DMS 273 (cell line): Measurements from ENCODE around the gene TAF6L.
"Not testable (repeated sequence)": the region's sequence is repeated elsewhere in the genome, so short reads cannot be mapped to it uniquely, and the experiment has no call there.

Experiments
- DNase-seq: peaks from one replicate; lab custom pipeline; 2025; ENCODE audit not compliant: unreplicated experiment; lab: John Stamatoyannopoulos, UW

TAF6L gene

GRCh38 chr11:62805076-62805892 lies 34.1 kb downstream of the TAF6L start, which contains the start of gene NXF1:
Gene NXF1 (minus strand): TSS chr11:62805440. CDS start chr11:62805356, 84 bp downstream.
- DNase-seq, result peak; percentile 96

- DNase-seq, result peak; percentile 61
Observed at GRCh38 chr11:62805961-62806441, 34.8 kb downstream of the TAF6L start.

GRCh38 chr11:62806611-62807121 lies 35.5 kb downstream of the TAF6L start:
- DNase-seq, result no peak

GRCh38 chr11:62810748-62811147 lies 39.6 kb downstream of the TAF6L start:
- no peak for DNase-seq

- no peak for DNase-seq
Observed at GRCh38 chr11:62811659-62812058, 40.5 kb downstream of the TAF6L start.

- no peak for DNase-seq
Observed at GRCh38 chr11:62816557-62816956, 45.4 kb downstream of the TAF6L start.

- no peak for DNase-seq
Observed at GRCh38 chr11:62817129-62817528, 45.9 kb downstream of the TAF6L start.

GRCh38 chr11:62823677-62824076 lies 52.5 kb downstream of the TAF6L start:
- no peak for DNase-seq

- DNase-seq, result not testable (repeated sequence)
Observed at GRCh38 chr11:62828130-62828529, 56.9 kb downstream of the TAF6L start.

- peak; percentile 84 for DNase-seq
Observed at GRCh38 chr11:62830904-62831519, 59.8 kb downstream of the TAF6L start.

- peak; percentile 98 for DNase-seq
Observed at GRCh38 chr11:62831520-62832335, 60.5 kb downstream of the TAF6L start, which contains the start of gene STX5. Gene STX5 (minus strand): TSS chr11:62832051. CDS start chr11:62831243, 808 bp downstream.

- peak; percentile 63 for DNase-seq
Observed at GRCh38 chr11:62832336-62833234, 61.4 kb downstream of the TAF6L start, which contains the start of gene TEX54. Gene TEX54 (minus strand): TSS chr11:62832841.

GRCh38 chr11:62835336-62835735 lies 64.1 kb downstream of the TAF6L start:
- DNase-seq, result no peak
